GM12878 (cell line): ENCODE data around the gene POU2F3. TPM values are rescaled to one million over a fixed set of nuclear protein-coding genes. Genes with fewer than 3 reads are reported as not detected.

Source experiments
- ATAC-seq: fragments of 200-7000 bp; cut with Tn5 transposase; 3 replicates; pipeline ENCODE4 v1.9.1; 2020; ENCODE audit warnings: mild to moderate bottlenecking, moderate library complexity
- BruUV-seq: library from RNA; stranded (reverse); fragments of 400-500 nt; replicated peaks from 2 replicates; lab custom pipeline; 2021; lab: Mats Ljungman, UMichigan
- CTCF ChIA-PET: fragments of 300-600 bp; sonication (Branson Sonifier 250); formaldehyde crosslinking; extraction: SDS; loops from one replicate; lab custom pipeline; 2021; ENCODE audit warnings: inconsistent platforms; lab: Yijun Ruan, JAX
- POLR2A ChIA-PET: fragments of 350-600 bp; formaldehyde crosslinking; extraction: SDS; loops from one replicate; lab custom pipeline; 2021; ENCODE audit warnings: inconsistent platforms; lab: Charles Lee
- RAD21 ChIA-PET: fragments of 300-600 bp; sonication (Branson Sonifier 250); formaldehyde crosslinking; loops from one replicate; lab custom pipeline; 2023; ENCODE audit warnings: antibody characterized with exemption; ENCODE audit not compliant: unreplicated experiment; lab: Charles Lee
- SMC1A ChIA-PET: fragments of 300-600 bp; sonication (Branson Sonifier 250); formaldehyde crosslinking; loops from one replicate; lab custom pipeline; 2023; ENCODE audit not compliant: unreplicated experiment, uncharacterized antibody; lab: Charles Lee
- DNase-seq: peaks from one replicate; pipeline ENCODE4 v3.0.0-alpha.2; 2011; ENCODE audit warnings: low read depth, low spot score
- FAIRE-seq: peaks from 3 replicates; lab custom pipeline; 2011; peaks lifted over from hg19 to GRCh38; lab: Jason Lieb, UNC
- H2AFZ ChIP-seq: 2 replicates; pipeline ENCODE4 v1.6.0; 2011; ENCODE audit warnings: low read depth, low read length, control low read depth; ENCODE audit not compliant: control insufficient read depth
- H3K27ac ChIP-seq: 2 replicates; pipeline ENCODE4 v1.5.1; 2011; ENCODE audit warnings: control low read depth; ENCODE audit not compliant: control insufficient read depth, insufficient read depth
- H3K27me3 ChIP-seq, 2 experiments: replicated peaks in 1 of 2; 2 replicates each; pipeline versions ENCODE4 v1.6.0 to v1.6.1; 2011; ENCODE audit warnings: low read length in 1 of 2; ENCODE audit not compliant: control insufficient read depth in 2 of 2, insufficient read depth in 2 of 2
- H3K36me3 ChIP-seq, 2 experiments: 2 replicates each; pipeline ENCODE4 v1.5.1; 2011; ENCODE audit warnings: low read length in 1 of 2; ENCODE audit not compliant: control insufficient read depth in 2 of 2, insufficient read depth in 2 of 2
- H3K4me1 ChIP-seq: 2 replicates; pipeline ENCODE4 v1.6.1; 2011; ENCODE audit warnings: mild to moderate bottlenecking, low read length, moderate library complexity, mixed read lengths; ENCODE audit not compliant: control insufficient read depth, insufficient read depth
- H3K4me2 ChIP-seq: 2 replicates; pipeline ENCODE4 v1.6.0; 2011; ENCODE audit warnings: control low read depth; ENCODE audit not compliant: control insufficient read depth, insufficient read depth
- H3K4me3 ChIP-seq: fragments of 200-600 bp; sonication (generic); 2 replicates; pipeline ENCODE4 v1.5.1; 2016
- H3K79me2 ChIP-seq: 2 replicates; pipeline ENCODE4 v1.6.0; 2011; ENCODE audit warnings: low read length; ENCODE audit not compliant: control insufficient read depth, insufficient read depth
- H3K9ac ChIP-seq: 2 replicates; pipeline ENCODE4 v1.8.0; 2011; ENCODE audit warnings: low read length, control low read depth, mixed read lengths; ENCODE audit not compliant: control insufficient read depth, insufficient read depth
- H3K9me3 ChIP-seq: replicated peaks from 3 replicates; pipeline ENCODE4 v1.5.1; 2011; ENCODE audit warnings: mild to moderate bottlenecking, low read length; ENCODE audit not compliant: control insufficient read depth, insufficient read depth
- H4K20me1 ChIP-seq: 2 replicates; pipeline ENCODE4 v1.6.0; 2011; ENCODE audit not compliant: control insufficient read depth, insufficient read depth
- ATF7 ChIP-seq: fragments of 450-650 bp; IDR thresholded peaks from 2 replicates; pipeline ENCODE4 v1.6.1; 2016; ENCODE audit warnings: low read depth, mild to moderate bottlenecking
- CREM ChIP-seq: IDR thresholded peaks from 2 replicates; pipeline ENCODE4 v1.6.1; 2014; ENCODE audit warnings: antibody characterized with exemption, low read depth
- DPF2 ChIP-seq: fragments of 450-650 bp; IDR thresholded peaks from 2 replicates; pipeline ENCODE4 v1.6.1; 2017; ENCODE audit warnings: mild to moderate bottlenecking
- EP300 ChIP-seq, 2 experiments: fragments of 150-350 bp in 1 of 2; IDR thresholded peaks; 2 replicates each; pipeline ENCODE4 v1.6.1; 2011 to 2012; ENCODE audit warnings: low read depth in 2 of 2, low read length in 2 of 2, borderline replicate concordance in 1 of 2, improper control_type of control experiment in 1 of 2, inconsistent platforms in 1 of 2; ENCODE audit not compliant: control insufficient read depth in 1 of 2
- EZH2 ChIP-seq: IDR thresholded peaks from 2 replicates; pipeline ENCODE4 v1.6.1; 2012; ENCODE audit warnings: low read depth, mild to moderate bottlenecking, control low read depth, inconsistent platforms, low read length, borderline replicate concordance; ENCODE audit not compliant: control insufficient read depth
- MTA2 ChIP-seq: fragments of 450-650 bp; IDR thresholded peaks from 2 replicates; pipeline ENCODE4 v1.6.1; 2016; ENCODE audit warnings: low read depth, mild to moderate bottlenecking, moderate library complexity
- NR2C2 ChIP-seq: IDR thresholded peaks from 2 replicates; pipeline ENCODE4 v1.6.1; 2011; ENCODE audit warnings: borderline replicate concordance, low read depth; ENCODE audit not compliant: control insufficient read depth, insufficient read length
- TAF1 ChIP-seq: IDR thresholded peaks from 2 replicates; pipeline ENCODE4 v1.6.1; 2011; ENCODE audit warnings: mild to moderate bottlenecking, low read depth, low read length, borderline replicate concordance
- WGBS: methylation state at CpG from one replicate; pipeline ENCODE4 v1.1.6; 2016; ENCODE audit warnings: low lambda C conversion rate; ENCODE audit not compliant: insufficient replicate concordance, insufficient coverage; ENCODE audit errors: missing lambda C conversion rate; 5-methylcytosine and 5-hydroxymethylcytosine counted together
- in situ Hi-C: fragments of 300-500 bp; cut with MboI; formaldehyde crosslinking; loops from 9 replicates; pipeline ENCODE4 v1.14.3; 2018; ENCODE audit warnings: mixed read lengths
- intact Hi-C: fragments of 100-400 bp; cut with micrococcal nuclease; formaldehyde crosslinking; loops from one replicate; pipeline ENCODE4 v1.14.2; 2022; ENCODE audit not compliant: unreplicated experiment
- polyA plus RNA-seq, 11 experiments: library from polyadenylated mRNA; depleted of rRNA in 4 of 11; unstranded in 6 of 11; stranded (reverse) in 5 of 11; fragments of >200 nt; fragmentation: Nextera tagmentation in 4 of 11; fragmentation: Illumina TruSeq in 1 of 11; extraction: Ambion mirVana in 4 of 11; extraction: Trizol in 1 of 11; gene quantifications; 1 replicate in 1 of 11; 2 replicates in 10 of 11; pipeline versions ENCODE4 v1.2.1 to v1.2.3, GENCODE V29; 2011 to 2016; ENCODE audit warnings: inconsistent platforms in 2 of 11, missing spikeins in 2 of 11, low read depth in 1 of 11
- total RNA-seq, 4 experiments: library from RNA; depleted of rRNA in 3 of 4; stranded (reverse); fragments of >200 nt in 3 of 4; fragmentation: Illumina TruSeq in 1 of 4; extraction: Trizol in 1 of 4; gene quantifications; 2 replicates each; pipeline versions ENCODE4 v1.2.1 to v1.2.3, GENCODE V29; 2013 to 2021
- TF ChIP-seq, protein P1 (sequence below): IDR thresholded peaks from 2 replicates; pipeline ENCODE4 v1.6.1; 2011; ENCODE audit warnings: low read depth, mild to moderate bottlenecking, low read length, moderate library complexity, borderline replicate concordance; ENCODE audit errors: extremely low read depth
- TF ChIP-seq, protein P2 (sequence below): IDR thresholded peaks from 2 replicates; pipeline ENCODE4 v1.6.1; 2012; ENCODE audit warnings: low read depth, low read length, improper control_type of control experiment
- TF ChIP-seq, protein P3 (sequence below): fragments of 450-650 bp; formaldehyde crosslinking; IDR thresholded peaks from 2 replicates; pipeline ENCODE4 v1.4.0; 2020; ENCODE audit warnings: mild to moderate bottlenecking, moderate library complexity
- TF ChIP-seq, protein P4 (sequence below): IDR thresholded peaks from 2 replicates; pipeline ENCODE4 v1.6.1; 2011; ENCODE audit warnings: borderline replicate concordance, low read depth, mild to moderate bottlenecking, moderate library complexity, low read length; ENCODE audit not compliant: insufficient read depth, poor library complexity, severe bottlenecking

POU2F3 gene
- total and polyA plus RNA-seq, 10 of the 15 experiments (the other 5 are each of a cell fraction or from before 2014, with no cell fraction given), result 0.09 to 4.4 (median 0.33) TPM

DNA sequence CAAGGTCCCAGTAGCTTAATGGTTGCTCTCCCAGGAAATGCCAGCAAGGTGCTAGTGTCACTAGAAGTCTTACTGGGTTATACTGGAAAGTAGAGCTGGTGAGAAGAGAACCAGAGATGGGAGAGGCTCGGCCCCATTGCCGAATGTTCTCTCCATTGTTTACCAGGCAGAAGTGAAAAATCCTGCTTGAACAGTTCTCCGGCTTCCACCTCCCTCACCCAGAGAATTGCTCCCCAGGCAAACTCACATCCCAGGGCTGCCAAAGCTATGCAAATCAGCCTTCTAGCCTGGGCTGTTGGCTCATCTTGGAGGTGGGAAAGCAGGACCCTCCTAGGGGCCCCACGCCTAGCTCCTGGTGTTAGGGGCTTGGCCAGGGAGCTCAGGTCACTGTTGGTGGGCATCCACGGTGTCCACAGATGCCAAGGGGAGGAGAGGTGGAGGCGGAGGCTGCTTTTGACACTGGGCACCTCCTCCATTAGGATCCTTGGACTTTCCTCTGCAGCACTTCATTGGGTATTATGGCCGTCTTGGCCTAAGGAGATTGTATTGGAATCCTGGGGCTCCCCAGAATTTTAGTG lies 20.1 kb downstream of the POU2F3 start:
- Histone ChIP-seq H3K36me3 (no peaks in the 10 kb centered on the region), H3K9me3 (no peaks in the 10 kb centered on the region), H3K79me2 (no peaks in the 10 kb centered on the region), H2AFZ (no peak overlapping the region), H3K9ac (no peak overlapping the region), H3K27ac (no peak overlapping the region), H3K4me3 (no peak overlapping the region), H3K4me1 (peaks cover 4% of the 10 kb centered on the region), H3K4me2 (no peak overlapping the region), H4K20me1 (no peaks in the 10 kb centered on the region), H3K27me3 (peaks cover 0 to 7% of the 10 kb centered on the region in 2 experiments; a peak in 3 of 4 replicates)
- WGBS, result 22% methylated on average over 7 of the region's 7 CpGs
- no peak for FAIRE-seq
- intact Hi-C loops, result no loop called here
- BruUV-seq, result no TSS peak
- RAD21 ChIA-PET, result interaction anchor here (1.4 kb wide), 1 partner anchor 41 kb away, joined by 5 read pairs; no protein-coding TSS in a partner anchor
- no peak for DNase-seq
- CTCF ChIA-PET, result interaction anchor here (1.0 to 21.3 kb wide), 4 partner anchors 9 to 42 kb away, joined by 3 to 296 read pairs (median 6); no protein-coding TSS in a partner anchor
- POLR2A ChIA-PET, result interaction anchor here (1.2 kb wide), 1 partner anchor 16 kb away, joined by 4 read pairs; no protein-coding TSS in a partner anchor
- in situ Hi-C loops, result no loop called here
- TF ChIP-seq EP300 (IDR thresholded peaks at IDR 0.05; ENCODE audit: borderline replicate concordance in 1 of 2, control insufficient read depth in 1 of 2, low read depth in 2 of 2, low read length in 2 of 2) (no peak), EZH2 (no peak), CREM (no peak), DPF2 (no peak), NR2C2 (no peak), MTA2 (no peak), ATF7 (no peak), TAF1 (no peak)
- TF ChIP-seq, protein P1, sequence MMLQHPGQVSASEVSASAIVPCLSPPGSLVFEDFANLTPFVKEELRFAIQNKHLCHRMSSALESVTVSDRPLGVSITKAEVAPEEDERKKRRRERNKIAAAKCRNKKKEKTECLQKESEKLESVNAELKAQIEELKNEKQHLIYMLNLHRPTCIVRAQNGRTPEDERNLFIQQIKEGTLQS, result no peak
- TF ChIP-seq, protein P2, sequence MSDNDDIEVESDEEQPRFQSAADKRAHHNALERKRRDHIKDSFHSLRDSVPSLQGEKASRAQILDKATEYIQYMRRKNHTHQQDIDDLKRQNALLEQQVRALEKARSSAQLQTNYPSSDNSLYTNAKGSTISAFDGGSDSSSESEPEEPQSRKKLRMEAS, result no peak
- TF ChIP-seq, protein P3, sequence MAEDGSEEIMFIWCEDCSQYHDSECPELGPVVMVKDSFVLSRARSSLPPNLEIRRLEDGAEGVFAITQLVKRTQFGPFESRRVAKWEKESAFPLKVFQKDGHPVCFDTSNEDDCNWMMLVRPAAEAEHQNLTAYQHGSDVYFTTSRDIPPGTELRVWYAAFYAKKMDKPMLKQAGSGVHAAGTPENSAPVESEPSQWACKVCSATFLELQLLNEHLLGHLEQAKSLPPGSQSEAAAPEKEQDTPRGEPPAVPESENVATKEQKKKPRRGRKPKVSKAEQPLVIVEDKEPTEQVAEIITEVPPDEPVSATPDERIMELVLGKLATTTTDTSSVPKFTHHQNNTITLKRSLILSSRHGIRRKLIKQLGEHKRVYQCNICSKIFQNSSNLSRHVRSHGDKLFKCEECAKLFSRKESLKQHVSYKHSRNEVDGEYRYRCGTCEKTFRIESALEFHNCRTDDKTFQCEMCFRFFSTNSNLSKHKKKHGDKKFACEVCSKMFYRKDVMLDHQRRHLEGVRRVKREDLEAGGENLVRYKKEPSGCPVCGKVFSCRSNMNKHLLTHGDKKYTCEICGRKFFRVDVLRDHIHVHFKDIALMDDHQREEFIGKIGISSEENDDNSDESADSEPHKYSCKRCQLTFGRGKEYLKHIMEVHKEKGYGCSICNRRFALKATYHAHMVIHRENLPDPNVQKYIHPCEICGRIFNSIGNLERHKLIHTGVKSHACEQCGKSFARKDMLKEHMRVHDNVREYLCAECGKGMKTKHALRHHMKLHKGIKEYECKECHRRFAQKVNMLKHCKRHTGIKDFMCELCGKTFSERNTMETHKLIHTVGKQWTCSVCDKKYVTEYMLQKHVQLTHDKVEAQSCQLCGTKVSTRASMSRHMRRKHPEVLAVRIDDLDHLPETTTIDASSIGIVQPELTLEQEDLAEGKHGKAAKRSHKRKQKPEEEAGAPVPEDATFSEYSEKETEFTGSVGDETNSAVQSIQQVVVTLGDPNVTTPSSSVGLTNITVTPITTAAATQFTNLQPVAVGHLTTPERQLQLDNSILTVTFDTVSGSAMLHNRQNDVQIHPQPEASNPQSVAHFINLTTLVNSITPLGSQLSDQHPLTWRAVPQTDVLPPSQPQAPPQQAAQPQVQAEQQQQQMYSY (CRISPR knock-in tag), result no peak
- TF ChIP-seq, protein P4, sequence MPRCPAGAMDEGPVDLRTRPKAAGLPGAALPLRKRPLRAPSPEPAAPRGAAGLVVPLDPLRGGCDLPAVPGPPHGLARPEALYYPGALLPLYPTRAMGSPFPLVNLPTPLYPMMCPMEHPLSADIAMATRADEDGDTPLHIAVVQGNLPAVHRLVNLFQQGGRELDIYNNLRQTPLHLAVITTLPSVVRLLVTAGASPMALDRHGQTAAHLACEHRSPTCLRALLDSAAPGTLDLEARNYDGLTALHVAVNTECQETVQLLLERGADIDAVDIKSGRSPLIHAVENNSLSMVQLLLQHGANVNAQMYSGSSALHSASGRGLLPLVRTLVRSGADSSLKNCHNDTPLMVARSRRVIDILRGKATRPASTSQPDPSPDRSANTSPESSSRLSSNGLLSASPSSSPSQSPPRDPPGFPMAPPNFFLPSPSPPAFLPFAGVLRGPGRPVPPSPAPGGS, result no peak
- SMC1A ChIA-PET, result interaction anchor here (1.1 to 2.9 kb wide), 3 partner anchors 12 to 41 kb away, joined by 3 to 10 read pairs (median 5); no protein-coding TSS in a partner anchor
- ATAC-seq, result no peak
